SH-SY5Y (cell line): ENCODE data around the gene NKAIN2.

Experiments used
- GATA2 ChIP-seq: IDR thresholded peaks from 2 replicates; pipeline ENCODE4 v1.6.1; 2011; ENCODE audit warnings: mild to moderate bottlenecking, low read depth, low read length
- GATA3 ChIP-seq: IDR thresholded peaks from 2 replicates; pipeline ENCODE4 v1.6.1; 2011; ENCODE audit warnings: low read depth, mild to moderate bottlenecking, low read length, moderate library complexity

GRCh38 chr6:123804014-123804786, 535 bp downstream of the NKAIN2 start:
- TF ChIP-seq GATA3 (no peak), GATA2 (no peak)
